ENCODE results near the gene TEX10.

GRCh38 chr9:100294806-100295205 is 57.9 kb downstream of the TEX10 start:
- TF ChIP-seq, protein P1, sequence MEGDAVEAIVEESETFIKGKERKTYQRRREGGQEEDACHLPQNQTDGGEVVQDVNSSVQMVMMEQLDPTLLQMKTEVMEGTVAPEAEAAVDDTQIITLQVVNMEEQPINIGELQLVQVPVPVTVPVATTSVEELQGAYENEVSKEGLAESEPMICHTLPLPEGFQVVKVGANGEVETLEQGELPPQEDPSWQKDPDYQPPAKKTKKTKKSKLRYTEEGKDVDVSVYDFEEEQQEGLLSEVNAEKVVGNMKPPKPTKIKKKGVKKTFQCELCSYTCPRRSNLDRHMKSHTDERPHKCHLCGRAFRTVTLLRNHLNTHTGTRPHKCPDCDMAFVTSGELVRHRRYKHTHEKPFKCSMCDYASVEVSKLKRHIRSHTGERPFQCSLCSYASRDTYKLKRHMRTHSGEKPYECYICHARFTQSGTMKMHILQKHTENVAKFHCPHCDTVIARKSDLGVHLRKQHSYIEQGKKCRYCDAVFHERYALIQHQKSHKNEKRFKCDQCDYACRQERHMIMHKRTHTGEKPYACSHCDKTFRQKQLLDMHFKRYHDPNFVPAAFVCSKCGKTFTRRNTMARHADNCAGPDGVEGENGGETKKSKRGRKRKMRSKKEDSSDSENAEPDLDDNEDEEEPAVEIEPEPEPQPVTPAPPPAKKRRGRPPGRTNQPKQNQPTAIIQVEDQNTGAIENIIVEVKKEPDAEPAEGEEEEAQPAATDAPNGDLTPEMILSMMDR (IDR thresholded peaks at IDR 0.05): no peak
- no peak for TF ChIP-seq POLR2AphosphoS5 (IDR thresholded peaks at IDR 0.05)
- no peak for TF ChIP-seq POLR2A (IDR thresholded peaks at IDR 0.05)
